K562 (cell line): ENCODE results near the gene SLC35E3. TPM values are rescaled to one million over a fixed set of nuclear protein-coding genes. Genes with fewer than 3 reads are reported as not detected.

Experiments used
- ADNP ChIP-seq: fragments of 200-800 bp; sonication (Bioruptor generic); IDR thresholded peaks from 2 replicates; pipeline ENCODE4 v1.6.1; 2016; ENCODE audit warnings: missing genetic modification characterization, missing compliant biosample characterization
- ARID1B ChIP-seq: fragments of 450-650 bp; IDR thresholded peaks from 2 replicates; pipeline ENCODE4 v1.6.1; 2016; ENCODE audit warnings: antibody characterized with exemption, mild to moderate bottlenecking, inconsistent platforms
- BRD4 ChIP-seq: fragments of 200-600 bp; sonication (generic); IDR thresholded peaks from 2 replicates; pipeline ENCODE4 v1.6.1; 2017; ENCODE audit warnings: inconsistent platforms
- GTF2F1 ChIP-seq: IDR thresholded peaks from 2 replicates; pipeline ENCODE4 v1.6.1; 2011; ENCODE audit warnings: low read depth, low read length, improper control_type of control experiment
- HDAC2 ChIP-seq: fragments of 450-650 bp; IDR thresholded peaks from 2 replicates; pipeline ENCODE4 v1.6.1; 2016; ENCODE audit warnings: mild to moderate bottlenecking
- HMGN3 ChIP-seq: IDR thresholded peaks from 2 replicates; pipeline ENCODE4 v1.6.1; 2011; ENCODE audit warnings: borderline replicate concordance, low read depth, mild to moderate bottlenecking, mixed read lengths, low read length; ENCODE audit not compliant: insufficient read length; ENCODE audit errors: extremely low read depth
- JUN ChIP-seq, 2 experiments: sonication (generic) in 1 of 2; formaldehyde crosslinking in 1 of 2; IDR thresholded peaks; 2 replicates each; pipeline versions ENCODE4 v1.6.1 to v1.8.0; 2012 to 2022; ENCODE audit warnings: borderline replicate concordance in 2 of 2, mild to moderate bottlenecking in 2 of 2, improper control_type of control experiment in 1 of 2, low read depth in 1 of 2, low read length in 1 of 2, missing genetic modification reagents in 1 of 2
- KLF16 ChIP-seq: IDR thresholded peaks from 2 replicates; pipeline ENCODE4 v1.6.1; 2016; ENCODE audit warnings: antibody characterized with exemption
- NFIC ChIP-seq: fragments of 450-650 bp; IDR thresholded peaks from 2 replicates; pipeline ENCODE4 v1.6.1; 2017; ENCODE audit warnings: mild to moderate bottlenecking, inconsistent platforms
- SMARCA4 ChIP-seq: fragments of 450-650 bp; IDR thresholded peaks from 2 replicates; pipeline ENCODE4 v1.6.1; 2016
- SMARCC2 ChIP-seq: fragments of 450-650 bp; IDR thresholded peaks from 2 replicates; pipeline ENCODE4 v1.6.1; 2017; ENCODE audit warnings: antibody characterized with exemption, moderate library complexity, mild to moderate bottlenecking, low read depth
- SRSF1 ChIP-seq: fragments of 200-400 bp; formaldehyde crosslinking; IDR thresholded peaks from 2 replicates; pipeline ENCODE4 v1.6.1; 2017; ENCODE audit warnings: mild to moderate bottlenecking, low read depth, low read length, moderate library complexity
- TAL1 ChIP-seq: fragments of 450-650 bp; IDR thresholded peaks from 2 replicates; pipeline ENCODE4 v1.6.1; 2016; ENCODE audit warnings: mild to moderate bottlenecking
- TBL1XR1 ChIP-seq, 2 experiments: IDR thresholded peaks; 2 replicates each; pipeline ENCODE4 v1.6.1; 2012; ENCODE audit warnings: improper control_type of control experiment in 2 of 2, low read length in 2 of 2, mild to moderate bottlenecking in 1 of 2
- TCF3 ChIP-seq: sonication (generic); formaldehyde crosslinking; IDR thresholded peaks from 2 replicates; pipeline ENCODE4 v1.4.0; 2020; ENCODE audit warnings: mild to moderate bottlenecking, missing genetic modification reagents
- TCF7 ChIP-seq: sonication (generic); IDR thresholded peaks from 2 replicates; pipeline ENCODE4 v1.6.1; 2016; ENCODE audit warnings: antibody characterized with exemption, borderline replicate concordance
- TEAD1 ChIP-seq, 2 experiments: fragments of 450-650 bp in 1 of 2; sonication (generic) in 1 of 2; formaldehyde crosslinking; IDR thresholded peaks; 2 replicates each; pipeline versions ENCODE4 v1.4.0 to v1.8.0; 2020 to 2022; ENCODE audit warnings: mild to moderate bottlenecking in 2 of 2, missing genetic modification reagents in 1 of 2
- TEAD4 ChIP-seq, 2 experiments: sonication (generic) in 1 of 2; formaldehyde crosslinking in 1 of 2; IDR thresholded peaks; 2 replicates each; pipeline versions ENCODE4 v1.6.1 to v1.8.0; 2012 to 2022; ENCODE audit warnings: borderline replicate concordance in 1 of 2, inconsistent platforms in 1 of 2, low read length in 1 of 2, mild to moderate bottlenecking in 1 of 2, missing genetic modification reagents in 1 of 2
- ZNF41 ChIP-seq: fragments of 250-450 bp; sonication (Bioruptor Pico); conservative IDR thresholded peaks from 2 replicates; pipeline ENCODE4 v1.4.0; 2020; ENCODE audit warnings: mild to moderate bottlenecking
- polyA plus RNA-seq, 8 experiments: library from polyadenylated mRNA; depleted of rRNA in 4 of 8; stranded (reverse) in 5 of 8; unstranded in 3 of 8; fragments of >200 nt; fragmentation: Nextera tagmentation in 2 of 8; fragmentation: Illumina TruSeq in 1 of 8; extraction: Ambion mirVana in 2 of 8; extraction: Trizol in 1 of 8; gene quantifications; 2 replicates each; pipeline versions ENCODE4 v1.2.1 to v1.2.3, GENCODE V29; 2011 to 2014; ENCODE audit warnings: inconsistent platforms in 1 of 8, missing spikeins in 1 of 8
- total RNA-seq, 7 experiments: library from RNA; depleted of rRNA in 6 of 7; stranded (reverse); fragments of >200 nt in 6 of 7; fragmentation: Illumina TruSeq in 2 of 7; extraction: Trizol in 2 of 7; gene quantifications; 2 replicates each; pipeline versions ENCODE4 v1.2.1 to v1.2.3, GENCODE V29; 2011 to 2021; ENCODE audit warnings: low replicate concordance in 1 of 7
- TF ChIP-seq, protein P1 (sequence below), 3 experiments: fragments of 200-800 bp in 1 of 3; fragments of 250-450 bp in 1 of 3; fragments of 450-650 bp in 1 of 3; sonication (Bioruptor Pico) in 1 of 3; sonication (Bioruptor generic) in 1 of 3; formaldehyde crosslinking in 1 of 3; IDR thresholded peaks; 2 replicates each; pipeline versions ENCODE4 v1.6.1 to v1.8.0; 2016 to 2022; ENCODE audit warnings: mild to moderate bottlenecking in 2 of 3, missing genetic modification characterization in 2 of 3, missing compliant biosample characterization in 1 of 3, moderate library complexity in 1 of 3
- TF ChIP-seq, protein P2 (sequence below): fragments of 200-800 bp; sonication (Bioruptor generic); IDR thresholded peaks from 2 replicates; pipeline ENCODE4 v1.6.1; 2017; ENCODE audit warnings: missing genetic modification characterization, missing compliant biosample characterization
- TF ChIP-seq, protein P3 (sequence below): fragments of 250-450 bp; sonication (Bioruptor Pico); IDR thresholded peaks from 2 replicates; pipeline ENCODE4 v1.8.0; 2022; ENCODE audit warnings: inconsistent platforms, mild to moderate bottlenecking, moderate library complexity, borderline replicate concordance

SLC35E3 gene
- total and polyA plus RNA-seq, 9 of the 15 experiments (the other 6 are each of a cell fraction or from before 2014, with no cell fraction given), result 1.2 to 5.9 (median 3.8) TPM

DNA sequence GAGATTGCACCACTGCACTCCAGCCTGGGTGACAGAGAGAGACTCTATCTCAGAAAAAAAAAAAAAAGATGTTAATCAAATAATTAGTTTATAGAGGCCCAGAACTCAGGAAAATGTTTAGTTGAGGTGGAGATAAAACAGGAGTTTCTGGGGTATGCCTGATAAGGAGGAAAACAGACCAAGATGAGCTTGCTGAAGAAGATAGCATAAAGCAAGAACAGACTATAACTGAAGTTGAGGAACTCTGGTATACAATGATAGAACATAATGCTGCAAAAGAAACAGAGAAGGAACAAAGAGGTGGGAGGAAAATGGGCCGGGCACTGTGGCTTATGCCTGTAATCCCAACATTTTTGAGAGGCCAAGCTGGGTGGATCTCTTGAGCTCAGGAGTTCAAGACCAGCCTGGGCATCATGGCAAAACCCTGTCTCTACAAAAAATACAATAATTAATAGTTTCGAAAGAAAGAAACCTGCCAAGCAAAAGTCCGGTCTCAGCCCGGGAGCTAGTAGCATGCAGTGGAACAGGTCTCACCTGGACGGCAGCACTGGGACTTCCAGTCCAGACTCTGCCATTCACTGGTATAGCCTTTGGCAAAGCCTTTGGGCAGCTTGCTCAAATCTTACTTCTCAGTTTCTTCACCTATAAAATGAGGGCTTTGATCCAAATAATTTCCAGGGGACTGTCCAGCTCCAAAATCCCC, 25.4 kb downstream of the SLC35E3 start (continued):
- TF ChIP-seq JUN (IDR thresholded peaks at IDR 0.05; ENCODE audit: borderline replicate concordance, low read depth, low read length), result no peak
- TF ChIP-seq JUN (CRISPR knock-in tag; IDR thresholded peaks at IDR 0.05; ENCODE audit: borderline replicate concordance), result no peak
- TF ChIP-seq GTF2F1, result no peak
- peak; percentile 49; the same call in 1 of the 2 replicates for TF ChIP-seq HDAC2
- peak; percentile 51; the same call in 1 of the 2 replicates for TF ChIP-seq NFIC
- TF ChIP-seq BRD4, result no peak
- peak; percentile 71 for TF ChIP-seq SMARCA4
- no peak for TF ChIP-seq TEAD1 (CRISPR knock-in tag; IDR thresholded peaks at IDR 0.05)
- TF ChIP-seq, protein P1, sequence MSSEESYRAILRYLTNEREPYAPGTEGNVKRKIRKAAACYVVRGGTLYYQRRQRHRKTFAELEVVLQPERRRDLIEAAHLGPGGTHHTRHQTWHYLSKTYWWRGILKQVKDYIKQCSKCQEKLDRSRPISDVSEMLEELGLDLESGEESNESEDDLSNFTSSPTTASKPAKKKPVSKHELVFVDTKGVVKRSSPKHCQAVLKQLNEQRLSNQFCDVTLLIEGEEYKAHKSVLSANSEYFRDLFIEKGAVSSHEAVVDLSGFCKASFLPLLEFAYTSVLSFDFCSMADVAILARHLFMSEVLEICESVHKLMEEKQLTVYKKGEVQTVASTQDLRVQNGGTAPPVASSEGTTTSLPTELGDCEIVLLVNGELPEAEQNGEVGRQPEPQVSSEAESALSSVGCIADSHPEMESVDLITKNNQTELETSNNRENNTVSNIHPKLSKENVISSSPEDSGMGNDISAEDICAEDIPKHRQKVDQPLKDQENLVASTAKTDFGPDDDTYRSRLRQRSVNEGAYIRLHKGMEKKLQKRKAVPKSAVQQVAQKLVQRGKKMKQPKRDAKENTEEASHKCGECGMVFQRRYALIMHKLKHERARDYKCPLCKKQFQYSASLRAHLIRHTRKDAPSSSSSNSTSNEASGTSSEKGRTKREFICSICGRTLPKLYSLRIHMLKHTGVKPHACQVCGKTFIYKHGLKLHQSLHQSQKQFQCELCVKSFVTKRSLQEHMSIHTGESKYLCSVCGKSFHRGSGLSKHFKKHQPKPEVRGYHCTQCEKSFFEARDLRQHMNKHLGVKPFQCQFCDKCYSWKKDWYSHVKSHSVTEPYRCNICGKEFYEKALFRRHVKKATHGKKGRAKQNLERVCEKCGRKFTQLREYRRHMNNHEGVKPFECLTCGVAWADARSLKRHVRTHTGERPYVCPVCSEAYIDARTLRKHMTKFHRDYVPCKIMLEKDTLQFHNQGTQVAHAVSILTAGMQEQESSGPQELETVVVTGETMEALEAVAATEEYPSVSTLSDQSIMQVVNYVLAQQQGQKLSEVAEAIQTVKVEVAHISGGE (CRISPR knock-in tag; IDR thresholded peaks at IDR 0.05), result 0 out of 6 replicates have a peak, but pooled peaks of 1 of the 3 experiments have one; percentile 43
- TF ChIP-seq TAL1, result peak; percentile 88
- TF ChIP-seq TEAD4 (IDR thresholded peaks at IDR 0.05; ENCODE audit: low read length), result peak; percentile 89
- no peak for TF ChIP-seq TEAD4 (CRISPR knock-in tag; IDR thresholded peaks at IDR 0.05; ENCODE audit: borderline replicate concordance)
- TF ChIP-seq HMGN3, result no peak
- peak; percentile 91 for TF ChIP-seq ARID1B
- TF ChIP-seq TCF7, result no peak
- TF ChIP-seq ADNP, result peak; percentile 50; the same call in 1 of the 2 replicates
- TF ChIP-seq, protein P2, sequence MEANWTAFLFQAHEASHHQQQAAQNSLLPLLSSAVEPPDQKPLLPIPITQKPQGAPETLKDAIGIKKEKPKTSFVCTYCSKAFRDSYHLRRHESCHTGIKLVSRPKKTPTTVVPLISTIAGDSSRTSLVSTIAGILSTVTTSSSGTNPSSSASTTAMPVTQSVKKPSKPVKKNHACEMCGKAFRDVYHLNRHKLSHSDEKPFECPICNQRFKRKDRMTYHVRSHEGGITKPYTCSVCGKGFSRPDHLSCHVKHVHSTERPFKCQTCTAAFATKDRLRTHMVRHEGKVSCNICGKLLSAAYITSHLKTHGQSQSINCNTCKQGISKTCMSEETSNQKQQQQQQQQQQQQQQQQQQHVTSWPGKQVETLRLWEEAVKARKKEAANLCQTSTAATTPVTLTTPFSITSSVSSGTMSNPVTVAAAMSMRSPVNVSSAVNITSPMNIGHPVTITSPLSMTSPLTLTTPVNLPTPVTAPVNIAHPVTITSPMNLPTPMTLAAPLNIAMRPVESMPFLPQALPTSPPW (CRISPR knock-in tag), result peak; percentile 20; the same call in 1 of the 2 replicates
- TF ChIP-seq TBL1XR1 (IDR thresholded peaks at IDR 0.05; ENCODE audit: low read length in 2 of 2), result 0 out of 4 replicates have a peak, but pooled peaks of 1 of the 2 experiments have one; percentile 31
- TF ChIP-seq KLF16, result peak; percentile 78
- TF ChIP-seq, protein P3, sequence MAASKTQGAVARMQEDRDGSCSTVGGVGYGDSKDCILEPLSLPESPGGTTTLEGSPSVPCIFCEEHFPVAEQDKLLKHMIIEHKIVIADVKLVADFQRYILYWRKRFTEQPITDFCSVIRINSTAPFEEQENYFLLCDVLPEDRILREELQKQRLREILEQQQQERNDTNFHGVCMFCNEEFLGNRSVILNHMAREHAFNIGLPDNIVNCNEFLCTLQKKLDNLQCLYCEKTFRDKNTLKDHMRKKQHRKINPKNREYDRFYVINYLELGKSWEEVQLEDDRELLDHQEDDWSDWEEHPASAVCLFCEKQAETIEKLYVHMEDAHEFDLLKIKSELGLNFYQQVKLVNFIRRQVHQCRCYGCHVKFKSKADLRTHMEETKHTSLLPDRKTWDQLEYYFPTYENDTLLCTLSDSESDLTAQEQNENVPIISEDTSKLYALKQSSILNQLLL (CRISPR knock-in tag), result no peak
- no peak for TF ChIP-seq SRSF1
- TF ChIP-seq SMARCC2, result peak; percentile 47; the same call in 1 of the 2 replicates
- no peak for TF ChIP-seq ZNF41 (CRISPR knock-in tag)
- TF ChIP-seq TCF3 (CRISPR knock-in tag), result peak; percentile 84
